Measurements from ENCODE around the gene NUTM2E. TPM values are rescaled to one million over a fixed set of nuclear protein-coding genes. Genes with fewer than 3 reads are reported as not detected.
"Not testable (repeated sequence)": the region's sequence is repeated elsewhere in the genome, so short reads cannot be mapped to it uniquely, and the experiment has no call there.

NUTM2E gene
- under 0.01 TPM in 1 of 2 replicates, not detected in the other for total RNA-seq (2014; rRNA removed; shearing (Covaris generic))

- DNase-seq (ENCODE audit: low read depth), result peak; percentile 77
These were observed at the start of gene NUTM2E for GRCh38 chr10:79826496-79827215. Gene NUTM2E (plus strand): TSS chr10:79826739. CDS start chr10:79841741, 15,002 bp downstream.

GRCh38 chr10:79777997-79778396 is 48.5 kb upstream of the NUTM2E start:
- DNase-seq (ENCODE audit: low read depth), result not testable (repeated sequence)

GRCh38 chr10:79779310-79779938 is 47.1 kb upstream of the NUTM2E start:
- peak; percentile 69 for DNase-seq (ENCODE audit: low read depth)

GRCh38 chr10:79779992-79780391 is 46.5 kb upstream of the NUTM2E start:
- DNase-seq (ENCODE audit: low read depth), result not testable (repeated sequence)

- not testable (repeated sequence) for DNase-seq (ENCODE audit: low read depth)
These were observed 45.0 kb upstream of the NUTM2E start for GRCh38 chr10:79781584-79781983.

GRCh38 chr10:79787455-79787952 is 39.0 kb upstream of the NUTM2E start:
- DNase-seq (ENCODE audit: low read depth), result not testable (repeated sequence)

GRCh38 chr10:79789351-79789750 is 37.2 kb upstream of the NUTM2E start:
- not testable (repeated sequence) for DNase-seq (ENCODE audit: low read depth)

- not testable (repeated sequence) for DNase-seq (ENCODE audit: low read depth)
These were observed 34.5 kb upstream of the NUTM2E start for GRCh38 chr10:79791906-79792517.

- not testable (repeated sequence) for DNase-seq (ENCODE audit: low read depth)
These were observed 27.2 kb upstream of the NUTM2E start for GRCh38 chr10:79799337-79799736.

GRCh38 chr10:79805857-79806256 is 20.7 kb upstream of the NUTM2E start:
- not testable (repeated sequence) for DNase-seq (ENCODE audit: low read depth)

GRCh38 chr10:79811895-79812294 is 14.6 kb upstream of the NUTM2E start:
- DNase-seq (ENCODE audit: low read depth), result not testable (repeated sequence)

- DNase-seq (ENCODE audit: low read depth), result not testable (repeated sequence)
These were observed 10.2 kb upstream of the NUTM2E start for GRCh38 chr10:79816290-79816689.

- DNase-seq (ENCODE audit: low read depth), result not testable (repeated sequence)
These were observed 3.2 kb upstream of the NUTM2E start for GRCh38 chr10:79823387-79823786.

- peak; percentile 3 for DNase-seq (ENCODE audit: low read depth)
These were observed 940 bp upstream of the NUTM2E start for GRCh38 chr10:79825587-79826011.

- peak; percentile 3 for DNase-seq (ENCODE audit: low read depth)
These were observed 426 bp upstream of the NUTM2E start for GRCh38 chr10:79826131-79826495.

GRCh38 chr10:79833833-79834232 is 7.3 kb downstream of the NUTM2E start:
- not testable (repeated sequence) for DNase-seq (ENCODE audit: low read depth)

GRCh38 chr10:79835891-79836290 is 9.4 kb downstream of the NUTM2E start:
- not testable (repeated sequence) for DNase-seq (ENCODE audit: low read depth)

GRCh38 chr10:79836891-79837290 is 10.4 kb downstream of the NUTM2E start:
- not testable (repeated sequence) for DNase-seq (ENCODE audit: low read depth)

GRCh38 chr10:79838441-79838840 is 11.9 kb downstream of the NUTM2E start:
- not testable (repeated sequence) for DNase-seq (ENCODE audit: low read depth)

- not testable (repeated sequence) for DNase-seq (ENCODE audit: low read depth)
These were observed 26.8 kb downstream of the NUTM2E start for GRCh38 chr10:79853191-79853854.

GRCh38 chr10:79862269-79862668 is 35.7 kb downstream of the NUTM2E start:
- DNase-seq (ENCODE audit: low read depth), result not testable (repeated sequence)

GRCh38 chr10:79862803-79863202 is 36.3 kb downstream of the NUTM2E start:
- not testable (repeated sequence) for DNase-seq (ENCODE audit: low read depth)
